ENCODE results near the gene MVD. TPM values are rescaled to one million over a fixed set of nuclear protein-coding genes. Genes with fewer than 3 reads are reported as not detected.

Gene MVD
- total RNA-seq, 1 donor, result 18.8 TPM

DNA sequence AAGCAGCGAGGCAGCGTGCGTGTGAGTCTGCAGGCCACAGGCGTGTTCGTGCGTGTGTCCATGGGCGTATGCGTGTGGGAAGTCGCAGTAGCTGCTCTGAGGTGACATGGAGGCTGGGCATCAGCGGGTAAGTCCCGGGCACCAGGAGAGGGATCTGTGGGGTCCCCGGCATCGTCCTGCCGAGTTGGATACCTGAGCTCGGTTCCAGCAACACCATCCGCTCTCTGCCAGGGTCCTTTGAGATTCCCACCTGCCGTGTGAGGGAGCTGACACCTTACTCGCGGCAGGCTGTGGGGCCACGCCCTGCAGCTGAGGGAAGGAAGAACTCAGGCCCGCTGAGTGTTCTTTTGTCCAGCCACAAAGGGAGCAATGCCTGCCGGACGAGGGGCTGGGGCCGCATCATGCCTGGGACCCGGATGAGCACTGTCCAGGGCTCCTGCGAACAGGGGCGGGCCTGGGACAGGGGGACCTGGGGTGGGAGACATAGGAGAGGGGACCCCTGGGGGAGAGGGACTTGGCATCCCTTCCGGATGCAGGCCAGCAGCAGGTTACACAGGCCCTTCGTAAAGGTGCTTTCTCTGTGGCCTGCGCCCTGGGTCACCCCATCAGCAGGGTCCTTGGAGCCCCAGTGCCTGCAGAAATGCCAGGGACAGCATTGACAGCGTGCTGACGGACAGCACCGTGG, 28.4 kb upstream of the MVD start:
- H3K4me1 ChIP-seq (ENCODE audit: insufficient read depth, low read length), result peaks cover 41% of the 10 kb centered on the region
- H3K4me3 ChIP-seq (ENCODE audit: low read length), result no peak overlapping the region
- H3K27me3 ChIP-seq (ENCODE audit: insufficient read depth, low read length), result no peaks in the 10 kb centered on the region
- H3K9me3 ChIP-seq (ENCODE audit: low read depth, low read length), result no peaks in the 10 kb centered on the region

GRCh38 chr16:88690341-88691128, 27.6 kb upstream of the MVD start:
- Histone ChIP-seq H3K4me1 (ENCODE audit: insufficient read depth, low read length) (peaks cover 44% of the 10 kb centered on the region), H3K4me3 (ENCODE audit: low read length) (no peak overlapping the region), H3K9me3 (ENCODE audit: low read depth, low read length) (no peaks in the 10 kb centered on the region), H3K27me3 (ENCODE audit: insufficient read depth, low read length) (no peaks in the 10 kb centered on the region)

DNA sequence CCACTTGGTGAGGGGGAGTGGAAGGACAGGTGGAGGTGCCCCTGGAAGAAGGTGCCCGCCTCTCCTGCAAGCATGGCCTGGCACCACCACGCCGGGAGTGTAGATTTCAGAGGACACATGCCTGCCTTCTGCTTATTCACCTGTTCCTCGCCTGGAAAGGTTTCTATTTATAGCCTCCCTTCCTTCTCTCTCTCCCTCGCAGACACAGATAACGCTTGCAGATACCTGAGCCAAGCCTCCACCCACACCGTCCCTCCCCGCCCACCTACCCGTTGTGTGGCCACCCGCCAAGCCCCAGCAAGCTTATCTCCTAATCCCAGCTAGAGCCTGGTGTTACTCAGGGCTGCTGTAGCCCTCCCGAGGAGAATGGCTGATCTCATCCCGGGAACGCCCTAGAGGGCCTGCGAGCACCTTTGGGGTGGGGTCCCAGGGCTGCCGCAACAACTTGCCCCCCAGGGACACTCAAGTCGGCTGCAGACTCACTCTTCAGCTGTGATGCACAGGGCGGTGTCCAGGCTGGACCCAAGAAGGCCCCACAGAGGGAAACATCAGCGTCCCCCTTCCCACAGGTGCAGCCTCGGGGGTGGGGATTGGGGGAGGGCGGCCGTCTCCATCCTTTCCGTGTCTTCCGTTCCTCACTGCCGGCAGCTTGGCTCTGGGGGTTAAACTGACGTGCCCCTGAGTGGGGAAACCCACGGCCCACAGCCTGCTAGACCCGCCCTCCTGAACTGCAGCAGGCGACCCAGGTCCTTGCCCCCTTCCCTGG, 25.3 kb upstream of the MVD start:
- H3K4me3 ChIP-seq (ENCODE audit: low read length), result no peak overlapping the region
- no peaks in the 10 kb centered on the region for H3K9me3 ChIP-seq (ENCODE audit: low read depth, low read length)
- peaks cover 58% of the 10 kb centered on the region for H3K4me1 ChIP-seq (ENCODE audit: insufficient read depth, low read length)
- H3K27me3 ChIP-seq (ENCODE audit: insufficient read depth, low read length), result no peaks in the 10 kb centered on the region

- H3K4me1 ChIP-seq (ENCODE audit: insufficient read depth, low read length), result peaks cover 58% of the 10 kb centered on the region
These were observed 24.8 kb upstream of the MVD start for GRCh38 chr16:88687676-88688012.

GRCh38 chr16:88687254-88687576, 24.3 kb upstream of the MVD start:
- Histone ChIP-seq H3K27me3 (ENCODE audit: insufficient read depth, low read length) (no peaks in the 10 kb centered on the region), H3K4me1 (ENCODE audit: insufficient read depth, low read length) (peaks cover 58% of the 10 kb centered on the region), H3K9me3 (ENCODE audit: low read depth, low read length) (no peaks in the 10 kb centered on the region), H3K4me3 (ENCODE audit: low read length) (no peak overlapping the region)

More at GRCh38 chr16:88687676-88688012, 24.8 kb upstream of the MVD start:
- no peak overlapping the region for H3K4me3 ChIP-seq (ENCODE audit: low read length)
- no peaks in the 10 kb centered on the region for H3K27me3 ChIP-seq (ENCODE audit: insufficient read depth, low read length)
- H3K9me3 ChIP-seq (ENCODE audit: low read depth, low read length), result no peaks in the 10 kb centered on the region

DNA sequence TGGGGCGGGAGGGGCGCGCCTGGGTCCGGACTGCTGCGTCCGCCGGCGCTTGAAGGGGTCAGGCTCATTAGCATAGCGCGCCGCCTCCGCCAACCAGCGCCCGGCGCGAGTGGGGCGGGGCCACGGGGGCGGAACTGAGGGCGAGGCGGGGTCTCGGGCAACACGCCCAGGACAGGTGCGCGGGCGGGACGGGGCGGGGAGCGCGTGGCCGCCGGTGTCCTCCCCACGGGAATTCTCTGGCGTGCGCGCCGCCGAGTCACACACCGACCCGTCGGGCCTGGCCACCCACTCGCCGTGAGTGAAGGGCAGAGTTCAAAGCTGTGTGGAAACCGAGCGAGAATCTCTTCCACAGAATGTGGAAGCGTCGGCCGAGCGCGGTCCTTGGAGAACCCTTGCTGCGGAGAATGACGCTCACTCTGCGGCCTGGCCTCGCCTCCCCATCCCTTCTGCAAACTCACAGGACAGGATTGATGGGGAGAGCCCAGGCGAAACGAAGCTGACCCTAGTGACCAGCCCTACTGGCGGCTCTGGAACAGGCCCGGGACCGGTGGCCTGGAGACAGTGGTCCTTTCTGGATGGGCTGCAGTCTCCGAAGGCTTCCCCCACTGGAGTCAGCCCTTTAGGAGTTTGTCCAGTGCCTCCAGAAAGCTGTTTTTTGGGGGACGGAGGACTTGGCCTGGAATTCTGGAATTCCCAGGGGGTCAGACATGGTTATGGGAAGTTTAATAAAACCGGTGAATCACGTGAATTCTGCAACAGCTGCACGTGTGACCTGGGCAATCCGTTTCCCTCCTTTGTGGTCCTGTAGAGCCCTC, 23.8 kb upstream of the MVD start, which contains the start of gene SNAI3:
TSS of gene SNAI3 (minus strand) at position 69 of the 815 bp plus-strand sequence. CDS start 101 bp downstream, outside the sequence.
- H3K4me3 ChIP-seq (ENCODE audit: low read length), result peak within 1 kb of the TSS; percentile 77

DNA sequence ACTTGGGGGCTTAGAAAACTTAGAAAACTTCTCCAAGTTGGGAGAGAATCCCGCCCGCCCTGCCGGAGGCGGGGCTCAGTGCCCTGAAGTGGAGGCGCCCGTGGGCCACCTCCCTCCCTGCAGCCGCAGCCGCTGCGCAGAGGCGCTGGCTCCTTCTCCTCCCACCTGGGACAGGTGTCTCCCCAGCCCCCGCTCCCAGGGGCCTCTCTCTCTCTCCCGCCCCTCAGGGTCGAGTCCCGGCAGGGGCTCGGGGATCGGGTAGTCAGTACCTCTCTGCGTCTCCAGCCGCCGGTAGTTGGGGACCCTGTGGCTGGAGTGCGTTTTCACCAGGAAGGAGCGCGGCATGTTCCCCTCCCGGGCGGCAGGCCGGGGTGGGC, 23.2 kb upstream of the MVD start:
- H3K27me3 ChIP-seq (ENCODE audit: insufficient read depth, low read length), result no peaks in the 10 kb centered on the region
- H3K4me1 ChIP-seq (ENCODE audit: insufficient read depth, low read length), result peaks cover 58% of the 10 kb centered on the region
- H3K4me3 ChIP-seq (ENCODE audit: low read length), result peak overlapping the region; percentile 77
- H3K9me3 ChIP-seq (ENCODE audit: low read depth, low read length), result no peaks in the 10 kb centered on the region

More for the DNA sequence above, 23.8 kb upstream of the MVD start, which contains the start of gene SNAI3:
- Histone ChIP-seq H3K9me3 (ENCODE audit: low read depth, low read length) (no peaks in the 10 kb centered on the region), H3K4me1 (ENCODE audit: insufficient read depth, low read length) (peaks cover 58% of the 10 kb centered on the region), H3K27me3 (ENCODE audit: insufficient read depth, low read length) (no peaks in the 10 kb centered on the region)

DNA sequence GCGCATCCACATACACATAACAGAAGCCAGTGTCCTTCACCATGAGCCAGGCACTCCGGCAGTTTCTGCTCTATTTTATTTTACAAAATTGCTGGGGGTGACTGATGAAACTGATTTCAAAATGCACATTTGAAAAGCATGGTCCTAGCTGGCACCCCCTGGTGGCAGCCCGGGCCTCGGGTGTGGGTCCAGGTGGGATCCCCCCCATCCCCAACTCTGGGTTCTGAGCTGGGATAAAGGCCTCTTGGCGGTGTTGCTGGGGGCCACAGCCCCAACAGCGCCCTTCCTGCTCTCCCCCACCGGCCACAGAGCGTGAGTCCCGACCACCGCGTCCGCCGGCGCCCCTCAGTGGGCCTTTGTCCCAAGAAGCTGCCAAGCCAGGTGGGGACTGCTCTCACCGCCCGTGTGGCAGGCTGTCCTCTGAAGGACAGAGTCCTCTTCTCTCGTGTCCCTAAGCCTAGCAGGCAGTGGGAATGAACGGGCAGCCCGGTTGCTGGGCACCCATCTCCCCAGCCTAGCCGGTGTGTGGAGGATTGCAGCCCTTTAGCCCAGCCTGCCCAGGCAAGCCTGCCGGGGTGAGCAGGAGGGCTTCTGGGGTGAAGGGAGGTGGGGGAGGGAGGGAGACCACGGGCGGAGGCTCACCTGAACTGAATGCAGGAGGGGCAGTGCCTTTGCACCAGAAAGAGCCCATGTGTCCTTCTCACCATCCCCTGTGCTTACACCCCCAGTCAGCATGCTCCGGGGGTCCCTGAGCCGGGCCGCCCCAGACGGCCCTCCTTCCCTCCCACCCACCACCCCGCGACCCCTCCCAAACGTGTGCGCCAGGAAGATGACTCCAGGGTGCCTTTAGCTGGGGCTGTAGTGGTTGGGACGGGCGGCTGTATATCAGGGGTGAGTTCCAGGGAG, 22.5 kb upstream of the MVD start:
- Histone ChIP-seq H3K4me1 (ENCODE audit: insufficient read depth, low read length) (peaks cover 60% of the 10 kb centered on the region), H3K4me3 (ENCODE audit: low read length) (peak overlapping the region; percentile 77)

GRCh38 chr16:88684569-88685155, 21.8 kb upstream of the MVD start:
- Histone ChIP-seq H3K4me1 (ENCODE audit: insufficient read depth, low read length) (peaks cover 67% of the 10 kb centered on the region), H3K4me3 (ENCODE audit: low read length) (no peak overlapping the region), H3K9me3 (ENCODE audit: low read depth, low read length) (no peaks in the 10 kb centered on the region), H3K27me3 (ENCODE audit: insufficient read depth, low read length) (no peaks in the 10 kb centered on the region)

More for the DNA sequence above, 22.5 kb upstream of the MVD start:
- H3K9me3 ChIP-seq (ENCODE audit: low read depth, low read length), result no peaks in the 10 kb centered on the region
- H3K27me3 ChIP-seq (ENCODE audit: insufficient read depth, low read length), result no peaks in the 10 kb centered on the region

DNA sequence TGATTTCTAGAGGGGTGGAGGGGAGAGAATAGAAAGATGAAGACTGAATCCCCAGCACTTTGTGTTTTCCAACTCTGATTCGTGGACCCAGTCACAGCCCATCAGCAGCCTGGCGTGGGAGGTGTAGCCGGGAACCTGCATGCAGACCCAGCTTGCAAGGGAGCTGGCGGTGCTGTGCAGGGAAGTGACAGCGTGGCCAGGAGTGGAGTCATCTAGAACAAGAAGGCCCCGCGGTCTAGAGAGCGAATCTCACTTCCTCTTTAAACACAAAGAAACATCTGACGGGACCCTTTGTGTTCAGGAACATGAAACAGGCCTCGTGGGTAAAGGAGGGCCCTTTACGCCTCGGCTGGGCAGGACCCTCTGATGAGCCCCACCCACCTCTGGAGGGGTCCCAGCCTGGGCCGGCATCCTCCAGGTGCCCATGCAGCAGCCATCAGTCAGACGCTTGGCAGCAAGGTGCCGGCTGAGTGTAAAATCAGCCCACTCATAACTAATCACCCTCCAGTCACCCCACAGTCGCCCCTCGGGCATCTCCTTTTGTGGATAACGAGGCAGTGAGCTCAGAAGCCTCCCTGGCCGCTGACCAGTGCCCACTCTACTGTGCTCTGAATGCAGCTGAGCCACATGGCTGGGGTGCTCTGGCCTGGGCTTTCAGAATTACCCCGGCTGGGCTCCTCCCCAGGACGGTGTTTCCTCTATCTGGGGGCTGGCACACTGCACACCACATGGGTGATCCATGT, 19.0 kb upstream of the MVD start:
- no peak overlapping the region for H3K4me3 ChIP-seq (ENCODE audit: low read length)
- no peaks in the 10 kb centered on the region for H3K9me3 ChIP-seq (ENCODE audit: low read depth, low read length)
- H3K4me1 ChIP-seq (ENCODE audit: insufficient read depth, low read length), result peaks cover 63% of the 10 kb centered on the region
- H3K27me3 ChIP-seq (ENCODE audit: insufficient read depth, low read length), result no peaks in the 10 kb centered on the region

DNA sequence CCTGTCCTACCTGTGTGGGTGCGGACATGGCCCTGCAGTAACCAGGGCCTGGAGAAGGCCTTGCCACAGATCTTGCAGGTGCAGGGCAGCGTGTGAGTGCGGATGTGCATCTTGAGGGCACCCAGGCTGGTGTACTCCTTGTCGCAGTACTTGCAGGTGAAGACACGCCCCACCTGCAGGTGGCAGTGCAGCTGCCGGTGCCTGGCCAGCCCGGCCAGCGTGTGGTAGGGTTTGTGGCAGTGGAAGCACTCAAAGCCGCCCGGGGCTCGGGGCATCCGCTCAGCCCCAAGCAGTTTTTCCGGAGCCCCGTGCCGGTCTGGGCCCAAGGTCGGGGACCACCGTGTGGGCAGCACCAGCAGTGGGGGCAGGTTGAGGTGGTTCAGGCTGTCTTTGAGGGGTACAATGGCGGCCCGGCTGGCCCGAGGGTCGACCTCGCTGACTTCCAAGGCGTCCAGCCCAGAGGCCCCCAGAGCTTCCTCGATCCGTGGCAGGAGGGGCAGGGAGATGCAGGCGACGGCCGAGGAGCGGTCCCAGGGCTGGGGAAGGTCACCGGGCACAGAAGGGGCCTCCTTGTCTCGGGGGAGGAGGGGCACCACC, 18.3 kb upstream of the MVD start:
- Histone ChIP-seq H3K4me3 (ENCODE audit: low read length) (no peak overlapping the region), H3K4me1 (ENCODE audit: insufficient read depth, low read length) (peaks cover 59% of the 10 kb centered on the region), H3K27me3 (ENCODE audit: insufficient read depth, low read length) (no peaks in the 10 kb centered on the region), H3K9me3 (ENCODE audit: low read depth, low read length) (no peaks in the 10 kb centered on the region)

DNA sequence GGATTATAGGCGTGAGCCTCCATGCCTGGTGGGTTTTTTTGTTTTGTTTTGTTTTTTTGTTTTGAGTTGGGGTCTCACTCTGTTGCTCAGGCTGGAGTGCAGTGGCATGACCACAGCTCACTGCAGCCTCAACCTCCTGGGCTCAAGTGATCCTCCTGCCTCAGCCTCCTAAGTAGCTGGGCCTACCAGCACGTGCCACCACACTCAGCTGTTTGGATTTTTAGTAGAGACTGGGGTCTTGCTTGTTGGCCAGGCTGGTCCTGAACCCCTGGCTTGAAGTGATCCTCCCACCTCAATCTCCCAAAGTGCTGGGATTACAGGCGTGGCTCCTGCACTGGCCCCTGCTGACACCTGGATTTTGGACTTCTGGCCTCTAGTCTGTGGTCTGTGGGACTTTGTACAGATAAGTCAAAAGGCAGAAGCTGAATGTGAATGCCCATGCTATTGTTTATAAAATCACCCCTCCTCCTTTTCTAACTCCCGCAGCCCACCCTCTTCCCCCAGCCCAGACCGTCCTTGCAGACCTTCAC, 17.7 kb upstream of the MVD start:
- peaks cover 56% of the 10 kb centered on the region for H3K4me1 ChIP-seq (ENCODE audit: insufficient read depth, low read length)
- H3K27me3 ChIP-seq (ENCODE audit: insufficient read depth, low read length), result no peaks in the 10 kb centered on the region
- no peaks in the 10 kb centered on the region for H3K9me3 ChIP-seq (ENCODE audit: low read depth, low read length)
- H3K4me3 ChIP-seq (ENCODE audit: low read length), result no peak overlapping the region
